DMS53 (cell line): Measurements from ENCODE around the gene DPP10.
"Not testable (repeated sequence)": the region's sequence is repeated elsewhere in the genome, so short reads cannot be mapped to it uniquely, and the experiment has no call there.

Source experiments
- DNase-seq: peaks from one replicate; lab custom pipeline; 2025; lab: John Stamatoyannopoulos, UW

Gene DPP10

DNA sequence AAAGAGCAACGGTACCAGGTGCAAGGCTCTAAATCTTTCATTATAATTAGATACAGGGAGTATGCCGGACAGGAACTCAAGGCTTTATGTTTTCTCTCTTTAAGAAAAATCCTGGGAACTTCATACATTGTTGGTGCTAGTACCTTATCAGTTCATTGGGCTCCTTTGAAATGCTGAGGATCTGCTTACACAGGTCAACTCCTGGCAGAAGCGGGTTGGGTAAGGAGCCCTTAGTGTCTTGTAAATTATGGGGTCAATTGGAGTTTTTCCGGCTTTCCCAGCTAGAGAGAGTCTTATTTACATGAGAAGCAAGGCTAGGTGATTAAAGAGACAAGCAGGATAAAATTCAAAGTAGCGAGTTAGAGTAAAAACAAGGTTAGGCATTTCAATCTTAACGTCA is 998.3 kb downstream of the DPP10 start:
- not testable (repeated sequence) for DNase-seq

DNA sequence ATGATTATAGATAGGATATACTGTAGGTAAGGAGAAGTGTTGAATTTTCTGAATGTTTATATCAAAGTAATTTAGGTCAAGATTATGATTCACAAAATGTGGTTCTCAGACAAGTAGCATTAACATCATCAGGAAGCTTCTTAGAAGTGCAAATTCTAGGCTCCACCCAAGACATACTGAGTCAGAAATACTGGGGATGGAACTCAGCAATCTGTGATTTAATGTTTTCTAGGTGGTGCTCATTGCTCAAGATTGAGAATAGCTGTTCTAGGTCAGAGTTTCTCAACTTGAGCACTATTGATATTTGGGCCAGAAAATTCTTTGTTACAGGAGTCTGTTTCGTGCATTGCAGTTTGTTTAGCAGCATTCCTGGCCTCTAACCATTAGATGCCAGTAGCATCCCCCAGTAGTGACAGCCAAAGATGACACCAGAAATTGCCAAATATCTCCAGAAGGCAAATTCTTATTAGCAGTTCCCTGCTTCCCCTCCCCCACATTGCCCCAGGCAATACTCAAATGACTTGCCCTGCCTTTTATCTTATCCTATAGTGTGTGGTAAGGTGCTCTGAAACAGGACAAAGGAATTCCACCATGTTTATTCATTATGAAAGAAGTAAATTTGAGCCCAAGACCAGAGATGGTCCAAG is 1001.2 kb downstream of the DPP10 start:
- DNase-seq: no peak

DNA sequence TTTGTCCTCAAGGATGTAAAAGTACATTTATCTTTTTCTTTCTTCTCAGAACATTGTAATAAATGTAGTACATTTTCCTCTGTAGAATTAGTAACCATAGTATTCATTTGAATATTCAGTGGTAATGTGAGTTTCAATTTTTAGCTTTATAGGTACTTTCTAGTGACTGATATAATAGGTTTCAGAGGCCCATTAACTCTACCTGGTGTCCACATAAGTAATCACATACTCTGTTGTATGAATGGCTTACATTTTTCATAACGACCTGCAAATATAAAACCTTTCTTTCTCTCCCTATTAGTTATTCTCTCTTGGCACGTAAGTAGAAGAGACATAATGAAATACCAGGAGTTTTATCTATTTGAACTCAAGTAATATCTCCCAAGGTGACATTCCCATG is 1017.6 kb downstream of the DPP10 start:
- no peak for DNase-seq

- DNase-seq: peak; percentile 50
These were observed 1038.3 kb downstream of the DPP10 start for GRCh38 chr2:115480741-115481140.

DNA sequence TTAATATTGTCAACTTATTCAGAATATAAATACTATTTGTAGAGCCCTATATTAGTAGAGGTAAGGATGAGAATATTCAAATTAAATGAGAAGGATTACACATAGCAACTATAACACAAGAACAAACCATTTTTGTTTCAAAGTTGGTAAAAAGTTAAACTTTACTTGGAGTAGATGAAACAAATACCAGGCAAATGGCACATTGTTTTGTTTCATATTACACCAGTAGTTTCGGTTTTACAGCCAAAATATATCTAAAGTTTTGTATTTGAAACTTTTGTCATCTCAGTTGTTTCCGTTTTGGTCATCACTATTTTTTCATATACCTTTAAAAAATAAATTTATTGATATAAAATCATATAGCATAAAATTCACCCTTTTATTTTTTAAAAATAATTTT is 1039.4 kb downstream of the DPP10 start:
- DNase-seq: no peak

- DNase-seq: no peak
These were observed 1041.2 kb downstream of the DPP10 start for GRCh38 chr2:115483666-115484065.

GRCh38 chr2:115484486-115484885 is 1042.0 kb downstream of the DPP10 start:
- DNase-seq: peak; percentile 69

- DNase-seq: no peak
These were observed 1042.5 kb downstream of the DPP10 start for GRCh38 chr2:115484983-115485382.

- peak; percentile 9 for DNase-seq
These were observed 1048.8 kb downstream of the DPP10 start for GRCh38 chr2:115491186-115491793.

- DNase-seq: no peak
These were observed 1062.9 kb downstream of the DPP10 start for GRCh38 chr2:115505331-115505730.

DNA sequence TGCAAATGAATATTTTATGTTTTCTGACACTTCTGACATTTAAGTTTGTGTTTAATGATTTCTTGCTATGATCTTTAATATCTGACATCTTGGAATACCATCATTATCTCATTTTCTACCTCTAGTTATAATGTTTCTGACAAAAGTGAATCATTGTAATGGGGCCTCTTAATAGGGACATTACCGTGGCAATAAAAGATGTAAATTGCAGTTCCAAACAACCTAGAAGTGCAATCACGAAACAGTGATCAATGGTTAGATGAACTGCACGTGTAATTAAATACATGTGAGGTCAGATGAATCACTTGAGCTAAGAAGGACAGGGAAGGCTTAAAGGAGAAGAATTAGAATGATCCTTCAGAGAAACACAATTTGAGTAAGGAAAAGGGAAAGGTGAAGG is 1078.3 kb downstream of the DPP10 start:
- no peak for DNase-seq

- DNase-seq: no peak
These were observed 1082.0 kb downstream of the DPP10 start for GRCh38 chr2:115524452-115524851.

- no peak for DNase-seq
These were observed 1087.2 kb downstream of the DPP10 start for GRCh38 chr2:115529627-115530026.

GRCh38 chr2:115533081-115533480 is 1090.6 kb downstream of the DPP10 start:
- no peak for DNase-seq

DNA sequence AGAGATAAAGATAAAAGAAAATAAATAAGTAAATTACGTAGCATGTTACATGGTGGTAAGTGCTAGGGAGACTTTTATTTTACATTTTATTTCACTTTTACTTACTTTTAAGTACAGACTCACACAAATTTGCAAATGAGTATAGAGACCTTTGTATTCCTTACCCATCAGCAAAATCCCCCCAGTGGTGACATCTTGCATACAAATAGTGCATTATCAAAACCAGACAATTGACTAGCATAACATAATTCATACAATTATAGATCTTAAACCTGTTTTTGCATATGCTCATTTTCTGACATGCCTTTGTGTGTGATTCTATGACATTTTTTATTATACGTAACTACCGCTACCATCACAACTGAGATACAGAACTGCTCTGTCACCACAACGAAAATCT is 1099.4 kb downstream of the DPP10 start:
- DNase-seq: no peak

- DNase-seq: no peak
These were observed 1099.9 kb downstream of the DPP10 start for GRCh38 chr2:115542331-115542730.

DNA sequence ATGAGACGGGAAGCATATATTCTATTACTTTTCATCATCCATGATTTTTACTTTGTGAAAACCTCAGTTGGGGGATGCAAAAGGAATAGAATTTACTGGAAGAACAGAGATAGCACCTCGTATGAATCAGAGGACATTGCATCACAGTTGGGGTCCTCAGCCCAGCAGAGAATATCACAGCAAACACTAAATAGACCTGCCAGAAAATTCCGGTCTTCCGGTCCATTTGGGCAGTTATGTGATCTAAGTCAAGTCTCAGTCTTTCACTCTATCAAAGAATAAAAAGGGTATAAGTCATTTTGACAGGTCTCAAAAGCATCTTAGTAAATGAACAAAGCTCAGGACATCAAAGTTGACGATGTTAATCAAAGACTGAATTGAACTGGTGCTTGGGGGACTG is 1100.6 kb downstream of the DPP10 start:
- DNase-seq: no peak

- no peak for DNase-seq
These were observed 1101.0 kb downstream of the DPP10 start for GRCh38 chr2:115543461-115543860.

- no peak for DNase-seq
These were observed 1107.2 kb downstream of the DPP10 start for GRCh38 chr2:115549611-115550130.

- no peak for DNase-seq
These were observed 1110.3 kb downstream of the DPP10 start for GRCh38 chr2:115552726-115553125.

DNA sequence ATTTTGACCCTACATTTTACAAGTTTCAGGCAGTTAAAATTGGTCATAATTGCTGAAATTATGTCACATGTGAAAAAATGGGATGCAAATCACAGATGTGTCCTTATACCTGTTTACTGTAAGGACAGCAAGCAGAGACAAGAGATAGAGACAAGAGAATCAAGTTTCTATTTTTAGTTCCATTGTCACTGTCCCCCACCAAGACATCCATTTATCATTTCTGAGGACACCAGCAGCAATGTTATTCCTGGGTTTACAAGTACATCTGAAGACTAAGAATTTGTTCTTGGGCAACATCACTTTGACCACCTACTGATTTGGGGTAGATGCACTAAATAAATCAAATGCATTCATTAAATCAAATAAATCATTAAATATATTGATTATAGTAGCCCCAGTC is 1111.7 kb downstream of the DPP10 start:
- no peak for DNase-seq

GRCh38 chr2:115558725-115559124 is 1116.3 kb downstream of the DPP10 start:
- no peak for DNase-seq

- no peak for DNase-seq
These were observed 1118.2 kb downstream of the DPP10 start for GRCh38 chr2:115560666-115561065.

- DNase-seq: no peak
These were observed 1126.2 kb downstream of the DPP10 start for GRCh38 chr2:115568643-115569042.
